HG03442 (cell line): ENCODE measurements around the gene TNIK.
"Not testable (repeated sequence)": the region's sequence is repeated elsewhere in the genome, so short reads cannot be mapped to it uniquely, and the experiment has no call there.

ENCODE experiments used
- ATAC-seq: cut with Tn5 transposase; IDR thresholded peaks from one replicate; pipeline ENCODE4 v1.9.1; 2021; ENCODE audit warnings: mild to moderate bottlenecking, moderate library complexity; ENCODE audit not compliant: unreplicated experiment

Gene TNIK

GRCh38 chr3:171262431-171262830 is 197.8 kb downstream of the TNIK start:
- ATAC-seq, result no peak

GRCh38 chr3:171261487-171261886 is 198.7 kb downstream of the TNIK start:
- no peak for ATAC-seq

GRCh38 chr3:171260899-171261298 is 199.3 kb downstream of the TNIK start:
- ATAC-seq, result no peak

GRCh38 chr3:171260466-171260865 is 199.7 kb downstream of the TNIK start:
- ATAC-seq, result no peak

- no peak for ATAC-seq
Measured at GRCh38 chr3:171258316-171258715, 201.9 kb downstream of the TNIK start.

- peak; percentile 71 for ATAC-seq
Measured at GRCh38 chr3:171257251-171258203, 202.7 kb downstream of the TNIK start.

GRCh38 chr3:171256445-171257250 is 203.6 kb downstream of the TNIK start:
- ATAC-seq, result peak; percentile 5

- peak; percentile 43 for ATAC-seq
Measured at GRCh38 chr3:171255236-171255806, 204.9 kb downstream of the TNIK start.

GRCh38 chr3:171254315-171254714 is 205.9 kb downstream of the TNIK start:
- no peak for ATAC-seq

- ATAC-seq, result no peak
Measured at GRCh38 chr3:171251835-171252234, 208.4 kb downstream of the TNIK start.

GRCh38 chr3:171250444-171250843 is 209.8 kb downstream of the TNIK start:
- ATAC-seq, result no peak

- peak; percentile 3 for ATAC-seq
Measured at GRCh38 chr3:171249245-171249644, 211.0 kb downstream of the TNIK start.

- ATAC-seq, result peak; percentile 66
Measured at GRCh38 chr3:171248426-171249111, 211.6 kb downstream of the TNIK start.

GRCh38 chr3:171245796-171246765 is 214.1 kb downstream of the TNIK start:
- ATAC-seq, result no peak

GRCh38 chr3:171242951-171243350 is 217.3 kb downstream of the TNIK start:
- no peak for ATAC-seq

GRCh38 chr3:171242170-171242569 is 218.0 kb downstream of the TNIK start:
- ATAC-seq, result no peak

GRCh38 chr3:171241655-171242054 is 218.6 kb downstream of the TNIK start:
- not testable (repeated sequence) for ATAC-seq

GRCh38 chr3:171240504-171240835 is 219.7 kb downstream of the TNIK start:
- peak; percentile 77 for ATAC-seq

- no peak for ATAC-seq
Measured at GRCh38 chr3:171239757-171240503, 220.3 kb downstream of the TNIK start.
